HG02885 (cell line): ENCODE measurements around the gene TSR1.

ENCODE experiments used
- ATAC-seq: cut with Tn5 transposase; IDR thresholded peaks from one replicate; pipeline ENCODE4 v1.9.1; 2021; ENCODE audit warnings: mild to moderate bottlenecking; ENCODE audit not compliant: unreplicated experiment, poor library complexity

TSR1 gene

GRCh38 chr17:2369551-2370210, 33.4 kb upstream of the TSR1 start:
- no peak for ATAC-seq

GRCh38 chr17:2369039-2369438, 32.8 kb upstream of the TSR1 start:
- ATAC-seq: no peak

GRCh38 chr17:2368359-2368758, 32.1 kb upstream of the TSR1 start:
- no peak for ATAC-seq

GRCh38 chr17:2366747-2367494, 30.7 kb upstream of the TSR1 start:
- ATAC-seq: no peak

- ATAC-seq: no peak
Measured at GRCh38 chr17:2365132-2365531, 28.9 kb upstream of the TSR1 start.

- ATAC-seq: no peak
Measured at GRCh38 chr17:2364763-2365116, 28.5 kb upstream of the TSR1 start.

DNA sequence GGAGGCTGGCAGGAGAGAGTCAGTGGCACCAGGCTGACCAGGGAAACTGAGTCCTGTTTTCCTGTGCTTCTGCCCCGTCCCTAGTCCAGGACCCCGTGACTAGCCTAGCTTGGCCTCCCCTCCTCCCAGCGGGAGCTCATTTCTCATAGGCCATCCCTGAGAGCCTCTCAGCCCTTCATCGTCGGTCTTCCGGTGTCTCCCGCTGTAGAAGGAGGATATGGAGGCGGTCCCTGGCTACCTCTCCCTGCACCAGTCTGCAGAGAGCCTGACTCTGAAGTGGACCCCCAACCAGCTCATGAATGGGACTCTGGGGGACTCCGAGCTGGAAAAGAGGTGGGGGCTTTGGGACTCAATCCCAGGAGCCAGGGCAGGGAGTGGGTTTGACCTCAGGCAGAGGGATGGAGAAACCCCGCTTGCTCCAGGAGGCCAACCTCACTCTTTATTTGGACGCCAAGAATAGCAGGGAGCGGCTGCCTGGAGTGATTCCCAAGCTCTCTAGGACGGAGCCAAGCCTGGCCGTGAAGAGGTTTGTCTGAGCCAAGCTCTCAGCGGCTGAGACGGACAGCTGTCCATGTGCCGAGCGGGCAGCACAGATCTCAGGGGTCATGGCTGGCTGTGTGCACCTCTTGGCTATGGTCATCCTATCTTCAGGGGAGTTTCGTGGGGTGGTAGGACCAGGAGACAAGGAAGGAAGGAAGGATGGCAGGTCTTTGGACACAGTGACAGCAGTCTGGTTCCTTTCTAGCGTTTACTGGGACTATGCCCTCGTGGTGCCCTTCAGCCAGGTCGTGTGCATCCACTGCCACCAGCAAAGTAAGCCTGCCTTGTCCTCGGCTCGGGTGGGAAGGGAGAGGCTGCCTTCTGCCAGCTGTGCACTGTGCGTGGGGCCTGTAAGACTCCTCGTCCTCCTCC, 27.9 kb upstream of the TSR1 start:
- ATAC-seq: no peak

GRCh38 chr17:2363318-2363717, 27.1 kb upstream of the TSR1 start:
- no peak for ATAC-seq

- ATAC-seq: no peak
Measured at GRCh38 chr17:2362881-2363280, 26.6 kb upstream of the TSR1 start.

DNA sequence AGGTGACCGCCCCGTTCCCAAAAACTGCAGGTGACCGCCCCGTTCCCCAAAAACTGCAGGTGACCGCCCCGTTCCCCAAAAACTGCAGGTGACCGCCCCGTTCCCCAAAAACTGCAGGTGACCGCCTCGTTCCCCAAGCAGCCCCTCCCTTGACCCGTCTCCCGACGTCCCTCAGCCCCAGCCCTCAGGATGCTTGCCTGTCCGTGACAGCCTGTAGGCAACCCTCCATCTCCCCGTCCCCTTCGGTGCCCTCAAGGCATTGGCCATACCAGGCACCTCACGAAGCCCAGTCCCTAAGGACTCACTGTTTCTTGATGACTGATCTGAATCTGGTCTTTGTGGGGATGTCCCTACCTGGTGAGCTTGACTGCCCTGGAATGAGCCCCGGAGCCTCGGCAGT, 26.2 kb upstream of the TSR1 start:
- no peak for ATAC-seq

DNA sequence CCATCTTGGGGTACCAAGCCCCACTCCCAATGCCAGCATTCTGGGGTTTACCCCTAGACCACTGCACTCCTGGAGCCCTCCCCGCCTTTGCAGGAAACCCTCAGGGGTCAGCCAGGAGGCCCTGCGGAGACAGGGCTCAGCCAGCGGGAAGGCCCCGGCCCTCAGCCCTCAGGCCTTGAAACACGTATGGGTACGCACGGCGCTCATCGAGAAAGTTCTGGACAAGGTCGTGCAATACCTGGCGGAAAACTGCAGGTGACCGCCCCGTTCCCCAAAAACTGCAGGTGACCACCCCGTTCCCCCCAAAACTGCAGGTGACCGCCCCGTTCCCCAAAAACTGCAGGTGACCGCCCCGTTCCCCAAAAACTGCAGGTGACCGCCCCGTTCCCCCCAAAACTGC, 25.8 kb upstream of the TSR1 start:
- no peak for ATAC-seq

DNA sequence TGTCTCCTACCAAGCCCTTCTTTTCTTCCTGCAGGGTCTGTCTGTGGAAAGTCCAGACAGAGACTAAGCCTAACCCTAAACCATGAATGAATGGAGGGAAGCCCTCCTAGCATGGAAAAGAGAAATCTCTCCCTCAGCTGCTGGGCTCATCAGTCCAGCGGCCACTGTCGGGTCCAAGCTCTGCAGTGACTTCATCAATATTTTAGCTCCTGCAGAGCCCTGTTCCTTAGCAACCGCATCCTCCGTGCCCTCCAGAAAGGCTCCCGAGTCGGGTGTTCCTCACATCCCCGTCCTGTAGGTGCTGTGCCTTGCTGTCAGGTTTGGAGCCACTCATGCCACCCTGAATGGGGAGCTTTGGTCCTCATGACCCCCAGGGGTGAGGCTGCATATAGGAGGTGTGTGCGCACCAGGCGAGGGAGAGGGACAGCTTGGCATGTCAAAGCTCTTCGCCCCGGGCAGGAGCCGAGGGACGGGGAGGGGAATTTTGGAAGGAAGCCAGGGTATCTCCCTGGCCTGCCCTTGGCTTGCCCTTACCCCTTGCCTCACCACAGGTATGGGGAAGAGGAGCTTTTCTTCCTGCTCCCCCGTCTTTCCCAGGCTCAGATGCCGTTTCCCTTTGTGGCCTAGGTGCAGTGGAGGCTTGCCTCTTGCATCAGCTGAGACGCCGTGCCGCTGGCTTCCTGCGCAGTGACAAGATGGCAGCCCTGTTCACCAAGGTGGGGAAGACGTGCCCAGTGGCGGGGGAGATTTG, 24.9 kb upstream of the TSR1 start:
- ATAC-seq: no peak

GRCh38 chr17:2357931-2358434, 21.7 kb upstream of the TSR1 start:
- no peak for ATAC-seq

GRCh38 chr17:2357237-2357636, 21.0 kb upstream of the TSR1 start:
- ATAC-seq: no peak

GRCh38 chr17:2354311-2354710, 18.1 kb upstream of the TSR1 start:
- ATAC-seq: no peak

DNA sequence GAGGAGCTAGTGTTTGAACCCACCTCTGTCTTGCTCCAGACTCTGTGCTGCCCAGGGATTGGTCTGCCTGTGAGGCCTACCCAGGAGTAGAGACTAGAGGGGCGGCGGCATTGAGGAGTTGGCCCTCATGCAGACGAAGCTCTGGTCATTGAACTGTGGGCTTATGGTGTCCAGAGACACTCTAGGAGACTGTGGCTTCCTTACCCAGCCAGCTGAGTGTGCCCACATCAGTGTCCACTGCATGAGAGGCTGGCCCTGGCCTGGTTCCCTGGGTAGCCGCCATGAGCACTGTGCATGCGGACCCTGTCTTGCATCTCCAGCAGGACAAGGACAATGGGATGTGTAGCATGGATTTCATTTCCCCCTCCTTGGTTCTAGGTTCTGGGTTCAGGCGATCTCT, 15.0 kb upstream of the TSR1 start:
- ATAC-seq: no peak

DNA sequence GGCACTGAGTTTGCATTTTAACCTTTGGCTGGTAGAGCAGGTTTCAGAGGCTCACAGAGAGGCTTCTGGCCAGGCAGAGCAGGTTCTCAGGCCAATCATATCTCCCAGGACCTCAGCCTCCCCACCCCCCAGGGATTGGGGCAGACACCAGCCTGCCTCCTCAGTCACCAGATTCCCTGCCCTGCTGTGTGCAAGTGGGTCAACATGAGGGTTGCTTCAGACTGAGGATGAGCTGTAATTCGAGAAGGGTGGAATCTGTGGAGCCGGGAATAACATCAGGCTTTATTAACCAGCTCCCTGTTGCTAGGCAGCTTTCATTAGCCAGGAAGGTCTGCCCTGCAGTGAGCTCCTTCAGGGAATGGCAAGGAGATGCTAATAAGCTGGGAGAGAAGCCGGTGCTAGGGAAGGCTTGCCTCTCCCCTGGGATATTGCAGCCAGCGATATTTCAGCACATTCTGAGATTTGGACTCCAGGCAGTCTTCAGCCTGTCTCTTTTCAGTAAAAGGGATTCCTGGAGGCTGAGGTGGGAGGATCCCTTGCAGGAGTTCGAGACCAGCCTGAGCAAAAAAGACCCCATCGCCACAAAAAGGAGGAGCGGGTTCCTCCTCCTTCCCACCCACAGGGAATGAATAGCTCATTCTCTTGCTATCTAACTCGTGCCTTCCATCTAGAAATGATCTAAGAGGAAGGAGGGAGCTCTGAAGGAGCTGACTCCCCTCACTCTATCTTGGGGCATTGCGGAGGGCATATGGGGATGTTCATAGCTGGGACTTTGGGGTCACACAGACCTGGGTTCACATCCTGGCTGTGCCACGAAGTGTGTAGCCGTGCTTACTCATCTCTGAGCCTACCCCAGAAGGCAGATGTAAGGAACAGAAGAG, 11.8 kb upstream of the TSR1 start:
- ATAC-seq: no peak

- ATAC-seq: no peak
Measured at GRCh38 chr17:2346475-2346874, 10.2 kb upstream of the TSR1 start.

GRCh38 chr17:2344528-2344927, 8.3 kb upstream of the TSR1 start:
- ATAC-seq: no peak
